Right atrium auricular region (tissue), 2 donors: Measurements from ENCODE around the gene FXYD6. TPM values are rescaled to one million over a fixed set of nuclear protein-coding genes. Genes with fewer than 3 reads are reported as not detected.

ENCODE experiments used
- DNase-seq: peaks from one replicate; pipeline ENCODE4 v3.0.0-alpha.2; 2019; ENCODE audit warnings: low spot score
- H3K27ac ChIP-seq, 2 donors: fragments of 200-600 bp; sonication (generic); 1 replicate in 1 of 2; 2 replicates in 1 of 2; pipeline ENCODE4 v1.5.1; 2016 to 2019
- H3K27me3 ChIP-seq, 2 donors: fragments of 200-600 bp; sonication (generic); one replicate each; pipeline versions ENCODE4 v1.5.1 to v1.6.0; 2017 to 2019
- H3K36me3 ChIP-seq: fragments of 200-600 bp; sonication (generic); one replicate; pipeline ENCODE4 v1.5.1; 2016
- H3K4me1 ChIP-seq, 2 donors: fragments of 200-600 bp; sonication (generic); one replicate each; pipeline versions ENCODE4 v1.5.1 to v1.6.0; 2017 to 2019
- H3K4me3 ChIP-seq, 2 donors: fragments of 200-600 bp; sonication (generic); 1 replicate in 1 of 2; 2 replicates in 1 of 2; pipeline ENCODE4 v1.5.1; 2017 to 2019; ENCODE audit warnings: mild to moderate bottlenecking in 1 of 2, moderate library complexity in 1 of 2
- H3K9me3 ChIP-seq, 2 donors: fragments of 200-600 bp; sonication (generic); one replicate each; pipeline ENCODE4 v1.5.1; 2019
- CTCF ChIP-seq, 2 donors: fragments of 200-600 bp; sonication (generic); IDR thresholded peaks; one replicate each; pipeline ENCODE4 v1.5.1; 2019; ENCODE audit warnings: antibody characterized with exemption in 2 of 2
- total RNA-seq, 2 donors: library from RNA; depleted of rRNA; stranded (reverse); fragments of >200 nt; gene quantifications; one replicate each; pipeline ENCODE4 v1.1.0, GENCODE V29; 2016

FXYD6 gene
- total RNA-seq, 2 donors from 2014 or later = 28.6 to 42.6 TPM

GRCh38 chr11:117807482-117808327 lies 68.8 kb downstream of the FXYD6 start:
- Histone ChIP-seq H3K27me3 (no peaks in the 10 kb centered on the region), H3K9me3 (no peaks in the 10 kb centered on the region), H3K4me1 (peaks cover 0 to 15% of the 10 kb centered on the region in 2 donors), H3K36me3 (no peaks in the 10 kb centered on the region), H3K4me3 (no peak overlapping the region), H3K27ac (peak overlapping the region in 1 of 2 donors; percentile 42)
- DNase-seq = peak; percentile 91
- peak; percentile 89 to 94 for TF ChIP-seq CTCF (IDR thresholded peaks at IDR 0.05)

- H3K27ac ChIP-seq = no peak overlapping the region
- no peak for TF ChIP-seq CTCF (IDR thresholded peaks at IDR 0.05)
- H3K4me1 ChIP-seq = peaks cover 0 to 15% of the 10 kb centered on the region in 2 donors
- H3K9me3 ChIP-seq = no peaks in the 10 kb centered on the region
- H3K27me3 ChIP-seq = no peaks in the 10 kb centered on the region
- DNase-seq = no peak
- no peaks in the 10 kb centered on the region for H3K36me3 ChIP-seq
- H3K4me3 ChIP-seq = no peak overlapping the region
Observed at GRCh38 chr11:117806846-117807245, 69.6 kb downstream of the FXYD6 start.

- H3K9me3 ChIP-seq = no peaks in the 10 kb centered on the region
- no peak overlapping the region for H3K4me3 ChIP-seq
- H3K4me1 ChIP-seq = peaks cover 0 to 15% of the 10 kb centered on the region in 2 donors
- H3K27me3 ChIP-seq = no peaks in the 10 kb centered on the region
- TF ChIP-seq CTCF (IDR thresholded peaks at IDR 0.05) = no peak
- no peaks in the 10 kb centered on the region for H3K36me3 ChIP-seq
- H3K27ac ChIP-seq = no peak overlapping the region
- DNase-seq = no peak
Observed at GRCh38 chr11:117805045-117805444, 71.4 kb downstream of the FXYD6 start.

- Histone ChIP-seq H3K4me1 (peaks cover 0 to 12% of the 10 kb centered on the region in 2 donors), H3K27me3 (no peaks in the 10 kb centered on the region), H3K9me3 (no peaks in the 10 kb centered on the region), H3K27ac (no peak overlapping the region), H3K4me3 (no peak overlapping the region), H3K36me3 (no peaks in the 10 kb centered on the region)
- TF ChIP-seq CTCF (IDR thresholded peaks at IDR 0.05) = no peak
- DNase-seq = no peak
Observed at GRCh38 chr11:117803896-117804295, 72.6 kb downstream of the FXYD6 start.

DNA sequence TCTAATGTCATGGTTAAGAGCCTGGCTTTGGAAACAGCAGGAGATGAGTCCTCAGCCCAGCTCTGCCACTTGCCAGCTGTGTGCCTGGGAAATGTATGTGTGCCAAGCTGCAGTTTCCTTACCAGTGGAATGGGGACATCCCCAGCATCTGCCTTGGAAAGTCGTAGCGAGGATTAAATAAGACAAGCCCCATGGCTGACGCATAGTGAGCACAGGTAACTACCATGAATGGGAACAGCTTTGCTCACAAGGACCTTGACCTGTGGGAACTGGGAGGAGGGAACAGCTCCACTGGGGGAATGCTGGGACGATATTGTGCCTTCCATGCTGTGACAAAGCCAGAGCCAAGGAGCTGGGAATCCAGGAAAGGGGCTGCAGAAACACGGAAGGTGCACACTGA lies 76.8 kb downstream of the FXYD6 start:
- no peak overlapping the region for H3K4me3 ChIP-seq
- no peak overlapping the region for H3K27ac ChIP-seq
- H3K27me3 ChIP-seq = peaks cover 0 to 16% of the 10 kb centered on the region in 2 donors
- DNase-seq = no peak
- H3K9me3 ChIP-seq = no peaks in the 10 kb centered on the region
- H3K36me3 ChIP-seq = no peaks in the 10 kb centered on the region
- peaks cover 0 to 18% of the 10 kb centered on the region in 2 donors for H3K4me1 ChIP-seq
- no peak for TF ChIP-seq CTCF (IDR thresholded peaks at IDR 0.05)
